Stimulated activated CD8-positive, alpha-beta memory T cell treated with anti-CD3 and anti-CD28 coated beads, Interleukin-2, amount 100 ng/mL, for 48 hours (primary cell): ENCODE results near the gene GDF11.

Experiments used
- DNase-seq, 2 donors: peaks; one replicate each; pipeline ENCODE4 v3.0.0-alpha.2; 2020; ENCODE audit warnings: low read depth in 2 of 2

GDF11 gene

DNA sequence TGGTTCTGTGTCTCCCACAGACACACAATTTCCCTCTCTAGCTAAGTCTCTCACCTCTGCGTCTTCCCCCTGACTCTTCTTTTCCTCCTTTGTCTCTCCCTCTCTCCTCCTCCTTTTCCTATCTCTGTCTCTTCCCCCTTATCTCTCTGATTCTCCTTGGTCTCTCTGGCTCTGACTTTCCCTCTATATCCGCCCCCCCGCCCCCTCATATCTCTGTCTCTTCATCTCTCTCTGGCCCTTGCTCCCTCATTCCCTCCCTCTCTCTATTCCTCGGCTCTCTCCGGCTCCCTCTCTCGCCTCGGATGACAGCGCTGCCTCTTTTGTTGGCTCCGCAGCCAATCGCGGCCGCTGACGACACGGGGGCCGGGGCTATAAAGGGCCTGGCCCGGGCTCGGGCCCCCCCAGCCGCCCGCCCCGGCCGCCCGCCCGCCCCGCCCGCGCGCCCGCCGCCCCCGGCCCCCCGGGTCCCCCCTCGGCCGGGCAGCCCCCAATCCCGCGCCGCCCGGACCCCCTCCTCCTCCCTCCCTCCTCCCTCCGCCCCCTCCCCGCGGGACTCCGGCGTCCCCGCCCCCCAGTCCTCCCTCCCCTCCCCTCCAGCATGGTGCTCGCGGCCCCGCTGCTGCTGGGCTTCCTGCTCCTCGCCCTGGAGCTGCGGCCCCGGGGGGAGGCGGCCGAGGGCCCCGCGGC is at the start of gene GDF11:
TSS of gene GDF11 (plus strand) at position 404 of the 687 bp plus-strand sequence. CDS start at position 599, 195 bp downstream.
- peak; percentile 52 to 63 for DNase-seq

DNA sequence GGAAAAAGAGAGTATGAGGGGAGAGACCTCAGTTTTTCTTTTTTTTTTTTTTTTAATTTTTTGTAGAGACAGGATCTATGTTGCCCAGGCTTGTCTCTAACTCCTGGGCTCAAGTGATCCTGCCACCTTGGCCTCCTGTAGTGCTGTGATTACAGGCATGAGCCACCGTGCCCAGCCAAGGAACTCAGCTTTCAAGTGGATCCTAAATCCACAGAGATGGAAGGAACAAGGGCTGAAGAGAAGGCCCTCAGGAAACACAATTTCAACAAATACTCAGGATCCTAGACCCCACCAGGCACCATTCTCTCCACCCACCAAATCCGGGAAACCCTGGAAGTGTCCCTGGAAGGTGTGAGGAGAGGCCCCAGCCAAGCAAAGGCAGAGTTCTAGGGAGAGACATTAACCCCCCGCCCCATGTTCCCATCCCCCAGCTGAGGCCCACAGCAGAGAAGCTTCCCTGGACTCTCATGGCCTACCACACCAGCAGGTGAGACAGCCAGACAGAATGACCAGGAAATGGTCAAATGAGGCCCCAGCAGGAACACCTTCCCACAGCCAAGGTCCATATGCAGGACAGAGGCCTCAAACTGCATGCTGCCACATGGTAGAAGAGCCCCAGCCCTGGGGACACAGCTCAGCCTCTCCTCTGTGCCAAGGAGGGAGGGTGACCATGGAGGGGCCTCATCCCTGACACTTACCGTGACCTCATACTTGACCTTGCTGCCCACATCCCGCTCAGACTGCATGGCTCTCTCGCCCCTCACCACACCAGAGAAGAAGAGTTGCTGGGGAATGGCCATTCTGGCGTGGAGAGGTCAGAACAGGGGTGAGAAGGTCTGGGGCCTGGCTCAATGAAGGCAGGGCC is 49.4 kb upstream of the GDF11 start:
- no peak for DNase-seq

DNA sequence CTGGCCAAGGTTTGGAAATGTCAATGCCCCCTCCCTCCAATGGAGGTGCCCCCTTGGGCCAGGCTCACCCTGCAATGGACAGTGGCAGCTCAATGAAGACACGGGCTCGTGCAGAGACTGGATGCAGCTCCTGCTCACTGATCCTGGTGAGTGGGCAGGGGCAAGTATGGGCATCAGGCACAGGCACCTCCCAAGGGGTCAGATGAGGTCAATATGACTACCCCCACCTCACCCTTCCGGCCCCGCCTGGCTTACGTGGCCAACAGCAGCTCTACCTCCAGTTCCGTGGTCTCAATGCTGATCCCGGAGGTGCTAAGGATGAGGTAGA is 48.8 kb upstream of the GDF11 start:
- DNase-seq = no peak

GRCh38 chr12:55694651-55695050 is 48.3 kb upstream of the GDF11 start:
- DNase-seq = no peak

GRCh38 chr12:55695349-55695748 is 47.6 kb upstream of the GDF11 start:
- no peak for DNase-seq

GRCh38 chr12:55696141-55696540 is 46.8 kb upstream of the GDF11 start:
- no peak for DNase-seq

DNA sequence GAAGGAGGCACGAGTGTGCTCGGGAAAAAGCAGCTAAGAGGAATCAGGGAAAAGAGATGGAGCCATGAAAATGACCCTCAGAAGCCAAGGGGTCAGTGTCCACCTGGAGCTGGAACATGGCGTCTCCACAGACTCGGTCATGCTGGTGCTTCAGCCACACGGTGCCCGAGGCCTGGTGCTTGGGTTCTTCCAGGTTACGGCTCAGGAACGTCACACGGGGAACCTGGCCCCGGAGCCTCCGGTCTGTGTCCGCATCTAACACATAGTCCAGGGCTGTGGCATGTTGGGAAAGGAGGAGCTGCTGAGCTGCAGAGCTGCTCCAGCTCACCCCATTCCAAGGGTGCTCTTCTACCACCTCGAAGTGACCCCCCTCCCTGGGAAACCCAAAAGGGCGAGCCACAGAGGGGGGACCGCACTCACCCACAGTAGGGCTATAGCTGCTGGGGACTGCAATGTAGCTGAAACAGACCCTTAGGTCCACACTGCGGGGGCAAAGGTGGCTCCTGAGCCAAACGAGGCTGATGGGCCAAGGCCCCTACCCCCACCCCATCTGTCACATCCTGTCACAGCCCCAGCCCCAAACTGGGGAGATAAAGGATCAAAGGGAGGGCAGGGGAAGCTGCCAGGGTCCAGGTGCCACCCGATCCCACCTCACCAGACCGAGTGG is 46.0 kb upstream of the GDF11 start:
- DNase-seq = no peak

DNA sequence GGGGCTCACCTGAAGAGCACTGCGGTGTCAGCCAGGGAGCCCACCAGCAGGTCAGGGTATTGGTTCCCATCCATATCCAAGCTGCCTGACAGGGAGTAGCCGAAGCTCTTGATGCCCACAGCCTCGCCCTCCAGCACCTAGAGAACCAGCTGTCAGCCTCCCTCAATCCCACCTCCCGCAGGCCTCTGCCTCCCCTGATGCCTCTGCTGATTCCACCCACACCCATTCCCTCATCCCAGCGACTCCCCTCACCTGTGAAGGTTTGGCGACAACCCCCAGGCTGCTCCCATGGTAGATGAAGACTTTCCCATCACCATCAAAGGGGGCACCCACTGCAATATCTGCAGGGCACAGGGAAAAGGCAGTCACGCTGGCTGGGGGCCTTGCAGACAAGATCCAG is 45.2 kb upstream of the GDF11 start:
- DNase-seq = no peak

DNA sequence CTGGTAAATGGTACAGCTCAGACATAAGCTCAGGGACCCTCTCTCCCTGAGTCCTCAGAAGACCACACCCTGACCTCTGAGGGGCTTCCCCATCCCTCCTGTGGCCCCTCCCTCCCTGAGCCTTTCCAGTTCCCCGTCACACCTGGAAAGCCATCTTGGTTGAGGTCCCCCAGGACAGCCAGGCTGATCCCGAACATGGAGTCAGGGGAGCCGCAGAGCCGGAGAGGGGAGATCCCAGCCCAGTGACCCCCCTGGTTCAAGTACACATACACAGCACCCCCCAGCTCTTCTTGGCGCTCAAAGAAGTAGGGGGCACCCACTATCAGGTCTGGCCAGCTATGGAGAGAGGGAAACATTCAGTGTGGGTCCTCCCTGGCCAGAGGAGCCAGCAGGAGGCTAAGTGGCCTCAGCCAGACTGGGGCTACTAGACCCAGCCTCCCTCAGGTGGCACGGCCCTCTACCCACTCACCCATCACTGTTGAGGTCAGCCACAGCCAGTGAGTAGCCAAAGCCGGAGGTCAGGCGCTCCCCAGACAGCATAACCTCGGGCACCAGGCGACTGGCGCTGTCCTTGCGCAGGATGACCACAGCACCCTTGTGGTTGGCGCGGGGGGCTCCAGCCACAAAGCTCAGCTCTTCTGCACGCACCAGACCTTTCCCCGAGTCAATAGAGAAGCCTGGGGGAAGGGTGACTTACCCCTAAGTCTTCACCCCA is 44.5 kb upstream of the GDF11 start:
- DNase-seq = no peak

DNA sequence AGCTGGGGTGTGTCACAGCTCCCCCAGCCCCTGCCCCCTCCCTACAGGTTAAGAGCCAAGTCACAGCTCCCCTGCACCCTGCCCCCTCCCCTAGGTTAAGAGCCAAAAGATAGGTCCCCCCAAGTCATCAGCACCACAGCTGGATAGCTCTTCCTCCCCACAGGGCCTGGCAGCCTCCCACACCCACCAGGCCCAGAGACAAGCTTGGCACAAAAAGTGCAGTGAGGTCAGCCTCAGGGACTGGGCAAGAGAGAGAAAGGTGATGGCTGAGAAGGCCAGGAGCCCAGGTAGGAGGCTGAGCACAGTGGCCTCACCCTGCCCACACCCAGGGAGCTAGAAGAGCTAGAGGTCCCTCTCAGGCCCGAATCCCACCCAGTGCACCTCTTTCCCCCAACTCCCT is 44.0 kb upstream of the GDF11 start:
- DNase-seq = no peak

- no peak for DNase-seq
Measured at GRCh38 chr12:55699471-55700055, 43.4 kb upstream of the GDF11 start.

DNA sequence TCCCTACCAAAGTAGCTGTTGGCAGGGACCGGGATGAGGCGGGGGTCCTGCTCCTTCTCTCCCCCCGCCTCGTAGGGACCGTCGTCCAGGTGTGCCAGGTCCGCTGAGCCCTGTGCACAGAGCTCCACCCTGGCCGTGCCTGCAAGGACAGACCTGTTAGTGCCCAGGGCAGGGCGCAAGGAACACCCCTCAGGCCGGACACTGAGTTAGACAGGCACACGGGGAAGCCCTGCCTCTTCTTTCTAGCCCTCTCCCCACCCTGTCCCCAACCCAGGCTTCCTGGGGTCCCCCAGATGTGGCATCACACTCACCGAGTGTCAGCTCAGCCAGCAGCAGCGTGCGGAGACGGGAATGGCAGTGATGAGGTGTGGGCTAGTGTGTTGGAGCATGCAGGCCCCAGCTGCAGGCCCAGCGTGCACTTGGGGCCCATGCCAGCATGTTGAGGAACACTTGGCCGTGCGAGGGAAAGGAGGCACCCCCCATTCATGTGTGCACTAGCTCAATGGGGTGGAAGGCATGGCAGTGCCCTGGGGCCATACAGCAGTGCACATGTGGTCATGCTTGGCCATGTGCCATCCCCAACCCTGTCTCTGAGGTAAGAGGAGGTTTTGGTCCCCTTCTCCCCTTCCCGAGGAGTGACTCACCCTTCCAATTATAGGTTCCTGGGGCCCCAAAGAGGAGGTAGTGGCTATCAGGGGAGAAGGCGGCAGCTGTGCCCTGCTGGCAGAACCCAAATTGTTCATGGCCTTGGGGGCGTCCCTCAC is 42.5 kb upstream of the GDF11 start:
- no peak for DNase-seq

DNA sequence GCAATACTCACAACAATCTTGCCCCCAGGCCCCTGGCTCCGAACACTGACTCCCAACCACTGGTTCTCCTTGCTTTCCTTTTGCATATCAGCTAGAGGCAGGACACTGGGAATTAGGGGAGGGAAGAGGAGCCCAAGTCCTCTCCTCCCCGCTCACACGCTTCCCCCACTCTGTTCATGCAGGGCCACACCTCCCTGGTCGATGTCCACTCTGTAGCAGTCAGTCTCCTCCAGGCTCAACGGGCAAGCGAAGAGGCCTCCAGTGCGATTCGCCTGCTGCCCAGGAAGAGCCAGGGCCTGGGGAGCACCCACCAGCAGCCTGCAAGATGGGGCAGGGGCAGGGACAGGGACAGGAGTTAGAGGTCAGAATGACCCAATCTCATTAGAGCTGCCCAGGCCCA is 40.1 kb upstream of the GDF11 start:
- DNase-seq = no peak

DNA sequence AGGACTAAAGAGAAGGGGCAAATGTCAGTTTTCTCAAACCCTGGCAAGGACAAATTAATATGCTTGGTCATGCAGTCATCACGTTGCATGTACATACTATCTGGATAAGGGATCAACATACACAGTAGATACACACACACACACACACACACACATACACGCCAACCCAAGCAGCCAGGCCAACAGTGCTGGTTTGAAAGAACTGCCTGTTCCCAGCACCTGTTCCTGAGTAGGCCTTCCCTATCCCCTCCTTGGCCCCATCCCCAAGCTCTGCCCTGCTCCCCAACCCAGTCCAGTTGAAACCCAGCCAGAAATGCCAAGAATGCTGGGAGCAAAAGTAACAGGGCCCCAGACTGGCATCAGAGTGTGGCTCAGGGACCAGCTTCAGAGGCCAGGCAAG is 39.6 kb upstream of the GDF11 start:
- no peak for DNase-seq

DNA sequence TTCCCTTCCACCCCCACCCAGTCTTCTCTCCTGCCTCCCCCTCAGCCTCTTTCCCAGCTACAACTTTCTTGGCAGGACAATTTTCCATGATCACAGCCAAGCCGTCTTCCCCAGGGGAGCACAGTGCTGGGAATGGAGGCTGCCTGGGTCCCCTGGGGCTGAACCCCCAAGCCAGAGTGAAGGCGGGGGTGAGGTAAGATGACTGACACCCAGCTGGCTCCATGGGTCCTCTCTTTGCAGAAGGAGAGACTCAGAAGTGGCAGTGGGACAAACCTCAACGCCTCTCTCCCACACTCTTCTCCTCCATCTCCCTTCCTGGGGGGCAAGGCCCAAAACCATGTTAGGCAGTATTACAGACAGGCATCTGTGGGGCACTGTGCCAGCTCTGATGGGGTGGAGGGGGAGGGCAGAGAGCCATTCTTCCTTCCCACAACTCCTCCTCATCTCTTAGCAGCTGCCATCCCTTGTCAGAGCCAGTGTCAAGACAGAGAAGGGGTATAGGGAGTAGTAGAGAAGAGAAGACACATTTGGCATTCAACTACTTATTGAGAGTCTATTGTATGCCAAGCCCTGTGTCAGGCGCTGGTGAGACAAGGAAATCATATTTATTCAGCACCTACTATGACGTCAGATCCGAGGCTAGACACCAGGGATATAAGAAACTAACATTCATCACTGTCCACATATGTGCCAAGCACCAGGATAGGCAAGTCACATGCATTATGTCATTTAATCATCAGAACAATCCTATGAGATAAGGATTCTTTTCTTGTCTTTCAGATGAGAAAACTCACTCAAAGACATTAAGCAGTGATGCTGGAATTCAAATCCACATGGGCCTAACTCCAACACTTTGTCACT is 38.8 kb upstream of the GDF11 start:
- no peak for DNase-seq

DNA sequence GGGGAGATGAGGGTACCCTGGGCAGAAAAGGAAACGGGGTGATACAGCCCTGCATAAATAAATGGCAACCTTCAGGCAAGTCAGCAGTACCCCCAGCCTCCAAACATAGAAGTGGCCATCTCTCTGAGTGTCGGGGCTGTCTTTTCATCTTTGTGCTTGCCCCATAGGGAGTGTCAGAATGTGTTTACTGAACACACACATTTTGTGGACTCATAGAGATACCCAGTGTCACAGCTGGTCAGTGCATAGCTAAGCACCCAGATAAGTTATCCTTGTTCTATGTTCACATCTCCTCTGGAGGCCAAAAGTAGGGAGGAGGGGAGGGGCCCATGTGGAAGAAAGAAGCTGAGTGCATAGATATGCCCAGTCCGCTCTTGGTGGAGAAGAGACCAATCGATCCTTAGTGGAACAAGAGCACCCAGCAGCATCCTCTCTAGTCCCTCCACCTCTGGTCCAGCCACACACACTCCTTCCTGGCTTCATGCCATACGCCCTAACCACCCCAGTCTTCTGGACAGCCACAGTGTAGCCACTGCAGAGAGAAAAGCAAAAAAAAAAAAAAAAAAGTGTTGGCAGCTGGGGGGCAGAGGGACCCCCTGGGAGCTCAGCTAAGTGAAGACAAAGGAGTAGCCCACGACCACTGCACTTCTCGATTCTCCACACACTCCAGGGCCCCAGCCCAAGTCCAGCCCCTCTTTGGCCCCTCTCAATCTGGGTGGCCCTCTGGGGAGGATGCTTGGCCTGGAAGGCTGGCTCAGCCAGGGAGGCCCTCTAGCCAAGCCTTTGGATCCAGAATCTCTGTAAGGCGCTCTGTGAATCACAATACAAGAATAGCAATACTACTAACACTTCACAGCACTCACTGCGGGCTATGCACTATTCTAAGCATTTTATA is 37.9 kb upstream of the GDF11 start:
- no peak for DNase-seq

DNA sequence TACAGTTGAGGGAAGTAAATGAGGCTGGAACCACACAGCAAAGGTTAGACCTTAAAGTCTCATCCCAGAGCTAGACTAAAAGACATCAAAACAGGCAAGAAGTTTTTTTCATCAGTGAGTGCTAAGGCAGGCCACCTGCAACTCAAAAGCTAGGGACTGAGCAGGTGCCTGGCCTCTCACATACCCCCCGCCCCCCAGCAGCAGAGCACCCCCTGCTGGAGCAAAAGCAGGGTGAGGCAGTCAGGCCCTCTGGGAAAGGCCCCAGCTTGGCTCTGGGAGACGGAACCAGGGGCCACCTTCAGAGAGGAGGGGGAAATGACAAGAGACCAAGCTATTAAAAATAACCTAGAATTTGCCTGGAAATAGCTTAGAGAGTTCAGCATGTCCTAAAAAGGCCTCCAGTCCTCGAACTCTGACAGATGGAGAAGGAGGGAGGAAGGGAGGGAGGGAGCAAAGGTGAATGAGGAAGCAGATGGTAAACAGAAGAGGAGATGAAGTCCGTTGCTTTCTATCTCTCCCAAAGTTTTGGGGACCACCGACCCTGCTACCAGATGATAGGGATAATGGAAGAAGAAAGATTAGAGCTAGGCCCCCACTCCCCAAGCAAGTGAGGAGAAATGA is 37.0 kb upstream of the GDF11 start:
- DNase-seq = no peak

DNA sequence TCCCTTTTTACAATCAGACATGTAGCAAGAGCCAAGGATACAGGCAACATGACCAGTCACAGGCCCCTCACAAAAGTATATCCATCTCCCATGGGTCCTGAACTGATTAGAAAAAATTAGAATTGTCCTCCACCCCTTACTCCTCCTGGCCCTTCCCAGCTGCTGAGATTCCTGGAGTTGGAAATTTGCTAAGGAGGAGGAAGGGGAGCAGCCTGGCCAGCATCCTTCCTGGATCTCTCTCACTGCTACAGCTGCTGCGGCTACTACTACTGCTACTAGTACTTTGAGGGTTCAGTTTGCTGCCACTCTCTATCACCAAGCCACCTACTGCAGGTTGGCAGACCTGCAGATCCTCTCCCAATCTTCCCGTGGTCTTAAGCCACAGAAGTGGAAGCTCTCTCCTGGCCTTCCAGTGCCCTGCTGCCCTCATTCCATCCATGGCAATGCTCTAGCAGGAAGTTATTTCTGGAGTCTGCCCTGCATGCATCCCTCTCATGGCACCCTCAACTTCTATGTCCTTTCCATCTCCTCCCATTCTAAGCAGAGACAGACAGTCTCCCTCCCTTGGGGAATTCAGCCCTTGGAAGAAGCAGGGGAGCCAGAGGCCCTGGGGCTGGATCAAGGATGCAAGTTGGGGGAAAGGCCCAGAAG is 36.2 kb upstream of the GDF11 start:
- DNase-seq = no peak
